Naive thymus-derived CD4-positive, alpha-beta T cell (primary cell): ENCODE results near the gene SENP7. TPM values are rescaled to one million over a fixed set of nuclear protein-coding genes. Genes with fewer than 3 reads are reported as not detected.

Experiments
- polyA plus RNA-seq, 2 donors: library from polyadenylated mRNA; unstranded; fragments of 300-500 nt; fragmentation: Illumina TruSeq; gene quantifications; one replicate each; pipeline ENCODE4 v1.2.3, GENCODE V29; 2021
- total RNA-seq, 6 experiments: library from RNA in 5 of 6; stranded (reverse) in 5 of 6; gene quantifications; 1 replicate in 5 of 6; 2 replicates in 1 of 6; pipeline ENCODE4 v1.2.3 and lab custom pipeline; 2021 to 2026

Gene SENP7
- total and polyA plus RNA-seq, 7 experiments from 2014 or later, result 14.0 to 79.0 (median 48.5) TPM

Other genes starting within 250 kb of the SENP7 start
- under 1 TPM; 0.47 to 0.87 (median 0.66) TPM for gene IMPG2, start 192.6 kb downstream of the SENP7 start, total RNA-seq
- gene IMPG2, start 192.6 kb downstream of the SENP7 start, polyA plus RNA-seq, result under 1 TPM in 1 of 2 donors, not detected in 1; 0.13 TPM
- 10 to 100 TPM; 24.1 to 32.7 (median 27.1) TPM for gene TRMT10C, start 48.7 kb upstream of the SENP7 start, total RNA-seq
- 10 to 100 TPM; 27.6 to 37.3 TPM for gene TRMT10C, start 48.7 kb upstream of the SENP7 start, polyA plus RNA-seq
- gene PCNP, start 61.0 kb upstream of the SENP7 start, total RNA-seq, result 100 to 1,000 TPM; 129 to 172 (median 160) TPM
- 100 to 1,000 TPM in 1 of 2 donors, 10 to 100 TPM in 1; 78.2 to 138 TPM for gene PCNP, start 61.0 kb upstream of the SENP7 start, polyA plus RNA-seq
- gene ZBTB11, start 163.9 kb upstream of the SENP7 start, total RNA-seq, result 10 to 100 TPM; 31.9 to 68.2 (median 54.2) TPM
- gene ZBTB11, start 163.9 kb upstream of the SENP7 start, polyA plus RNA-seq, result 10 to 100 TPM; 10.5 to 16.3 TPM
- gene RPL24, start 173.5 kb upstream of the SENP7 start, total RNA-seq, result 1,000 to 10,000 TPM; 1,072 to 1,652 (median 1,599) TPM
- gene RPL24, start 173.5 kb upstream of the SENP7 start, polyA plus RNA-seq, result 1,000 to 10,000 TPM; 1,238 to 1,434 TPM
- gene CEP97, start 211.4 kb upstream of the SENP7 start, total RNA-seq, result 10 to 100 TPM in 3 of 5 experiments, 1 to 10 TPM in 2; 5.5 to 21.7 (median 10.9) TPM
- gene CEP97, start 211.4 kb upstream of the SENP7 start, polyA plus RNA-seq, result 1 to 10 TPM; 3.4 to 3.8 TPM